ENCODE data around the gene RAB34.

GRCh38 chr17:28728364-28729200, 10.9 kb upstream of the RAB34 start, which contains the start of gene NEK8:
- no peak for TF ChIP-seq CTCF (IDR thresholded peaks at IDR 0.05)
- TF ChIP-seq EZH2 (IDR thresholded peaks at IDR 0.05; ENCODE audit: borderline replicate concordance, insufficient read depth, low read depth, low read length, poor library complexity, severe bottlenecking) = no peak
